Activated CD8-positive, alpha-beta T cell treated with anti-CD3 and anti-CD28 coated beads, Interleukin-2, amount 10 ng/mL, durations not matched to agents 7 days and 5 days (primary cell): Measurements from ENCODE around the gene PITPNM1. TPM values are rescaled to one million over a fixed set of nuclear protein-coding genes. Genes with fewer than 3 reads are reported as not detected.

ENCODE experiments used
- ATAC-seq: fragments of 150-1000 bp; cut with Tn5 transposase; one replicate; pipeline ENCODE4 v1.10.0; 2021; ENCODE audit warnings: moderate library complexity
- CTCF ChIA-PET: fragments of 350-600 bp; sonication (Branson Sonifier 250); formaldehyde crosslinking; loops from one replicate; lab custom pipeline; 2021; ENCODE audit warnings: antibody characterized with exemption; lab: Charles Lee
- POLR2A ChIA-PET: fragments of 350-600 bp; sonication (Branson Sonifier 250); formaldehyde crosslinking; loops from one replicate; lab custom pipeline; 2021; ENCODE audit warnings: antibody characterized with exemption; lab: Charles Lee
- DNase-seq: peaks from one replicate; pipeline ENCODE4 v3.0.0-alpha.2; 2020
- H3K27ac Mint-ChIP-seq: one replicate; pipeline ENCODE4 v1.8.0; 2021; ENCODE audit warnings: mild to moderate bottlenecking, mixed read lengths
- H3K27me3 Mint-ChIP-seq: one replicate; pipeline ENCODE4 v1.8.0; 2021; ENCODE audit warnings: low read depth, mixed read lengths
- H3K36me3 Mint-ChIP-seq: one replicate; pipeline ENCODE4 v1.8.0; 2021; ENCODE audit warnings: low read depth, mixed read lengths
- H3K4me1 Mint-ChIP-seq: one replicate; pipeline ENCODE4 v1.8.0; 2021; ENCODE audit warnings: low read depth, mixed read lengths
- H3K4me3 Mint-ChIP-seq: one replicate; pipeline ENCODE4 v1.8.0; 2021; ENCODE audit warnings: mild to moderate bottlenecking, mixed read lengths
- H3K9me3 Mint-ChIP-seq: one replicate; pipeline ENCODE4 v1.8.0; 2022; ENCODE audit warnings: mixed read lengths; ENCODE audit not compliant: insufficient read depth
- total RNA-seq, 2 experiments: library from RNA; stranded (reverse); gene quantifications; one replicate each; pipeline ENCODE4 v1.2.3, GENCODE V29; 2021

The PITPNM1 gene
- total RNA-seq, 2 experiments from 2014 or later: 110 to 117 TPM

DNA sequence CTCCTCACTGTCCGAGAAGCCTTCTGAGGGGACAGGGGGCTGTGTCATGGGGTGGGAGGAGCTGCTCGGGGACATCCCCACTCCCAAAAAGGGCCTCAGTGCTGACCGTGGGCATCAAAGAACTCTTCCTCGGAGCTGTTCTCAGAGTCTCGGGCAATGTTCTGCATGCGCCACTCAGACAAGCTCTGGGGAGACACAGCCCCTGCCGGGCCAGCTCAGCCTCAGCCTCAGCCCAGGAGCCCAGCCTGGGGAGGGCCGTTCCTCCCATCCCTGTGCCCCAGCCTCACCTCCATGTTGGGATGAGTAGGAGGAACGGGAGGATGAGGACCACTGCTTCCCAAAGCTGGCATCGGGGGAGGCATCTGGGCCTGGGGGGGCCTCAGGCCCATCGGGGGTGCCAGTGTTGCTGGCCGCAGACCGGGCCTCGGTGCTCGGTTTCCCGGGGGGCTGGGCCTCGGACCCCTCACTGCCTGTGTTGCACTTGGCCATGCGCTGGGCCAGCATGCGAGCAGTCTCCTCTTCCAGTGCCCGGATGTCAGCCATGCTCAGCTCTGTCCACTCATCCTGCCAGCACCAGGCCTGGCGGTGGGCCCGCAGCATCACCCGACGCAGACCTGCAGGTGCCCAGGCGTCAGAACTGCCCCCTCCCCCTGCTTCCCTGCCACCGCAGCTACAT is 5.2 kb downstream of the PITPNM1 start:
- POLR2A ChIA-PET: no interaction called here
- CTCF ChIA-PET: no interaction called here
- no peaks in the 10 kb centered on the region for H3K9me3 Mint-ChIP-seq
- H3K4me3 Mint-ChIP-seq: no peak overlapping the region
- H3K27me3 Mint-ChIP-seq: no peaks in the 10 kb centered on the region
- no peak for ATAC-seq
- no peak for DNase-seq
- H3K4me1 Mint-ChIP-seq: peaks cover 21% of the 10 kb centered on the region
- H3K27ac Mint-ChIP-seq: no peak overlapping the region
- H3K36me3 Mint-ChIP-seq: peaks cover 46% of the 10 kb centered on the region

DNA sequence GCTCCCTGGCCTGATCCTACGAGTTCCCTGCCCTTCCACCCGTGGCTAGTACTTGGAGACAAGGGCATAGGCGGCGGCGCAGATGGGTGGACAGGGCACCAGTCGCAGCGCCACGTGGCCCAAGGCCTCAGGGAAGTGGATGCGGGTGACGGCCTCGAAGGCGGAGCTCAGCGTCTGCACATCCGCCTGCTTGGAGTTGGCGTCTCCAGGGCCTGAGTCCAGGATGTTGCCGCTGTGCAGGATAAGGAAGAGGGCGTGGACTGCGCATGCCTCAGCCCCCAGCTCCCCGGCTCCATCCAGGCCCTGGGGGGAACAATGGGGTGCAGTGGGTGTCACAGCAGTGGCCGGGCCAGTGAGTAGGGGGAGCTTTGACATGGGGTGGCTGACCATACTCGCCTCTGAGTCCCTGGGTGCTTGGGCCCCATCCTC is 6.6 kb downstream of the PITPNM1 start:
- CTCF ChIA-PET: no interaction called here
- no peaks in the 10 kb centered on the region for H3K27me3 Mint-ChIP-seq
- ATAC-seq: no peak
- POLR2A ChIA-PET: interaction anchor here (1.1 kb wide), 1 partner anchor 61 kb away, joined by 4 read pairs; the partner anchor contains the start of gene PTPRCAP
- no peak overlapping the region for H3K27ac Mint-ChIP-seq
- no peak overlapping the region for H3K4me3 Mint-ChIP-seq
- H3K36me3 Mint-ChIP-seq: peaks cover 52% of the 10 kb centered on the region
- no peaks in the 10 kb centered on the region for H3K9me3 Mint-ChIP-seq
- no peak for DNase-seq
- H3K4me1 Mint-ChIP-seq: peaks cover 16% of the 10 kb centered on the region

DNA sequence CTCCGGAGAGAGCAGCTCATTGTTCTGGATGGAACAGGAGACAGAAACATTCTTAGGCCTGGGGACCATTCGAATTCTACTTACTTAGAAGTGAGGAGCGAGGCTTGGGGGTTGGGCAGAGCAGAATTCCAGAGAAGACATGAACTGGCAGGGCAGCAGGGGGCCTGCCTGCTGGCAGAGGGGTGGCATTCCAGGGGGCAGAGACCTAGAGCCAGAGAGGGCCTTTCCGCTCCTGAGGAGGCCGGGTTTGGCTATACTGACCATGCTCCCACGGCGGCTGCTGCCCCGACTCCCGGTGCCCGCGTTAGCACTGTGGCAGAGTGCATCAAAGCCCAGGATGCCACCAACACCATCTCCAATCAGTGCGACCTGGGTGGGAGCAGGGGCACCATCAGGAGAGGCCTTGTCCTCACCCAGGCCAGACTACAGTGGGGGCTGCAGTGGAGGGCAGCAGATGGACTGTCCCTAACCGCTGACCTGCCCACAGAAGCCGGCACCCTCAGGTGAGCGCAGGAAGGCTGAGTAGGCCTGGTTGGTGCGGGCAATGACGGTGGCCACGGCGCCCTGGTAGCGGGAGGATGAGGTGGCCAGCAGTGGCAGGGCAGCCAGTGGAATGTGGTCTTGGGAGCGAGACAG is 7.4 kb downstream of the PITPNM1 start:
- Mint-ChIP-seq H3K27me3 (no peaks in the 10 kb centered on the region), H3K4me1 (peaks cover 9% of the 10 kb centered on the region), H3K36me3 (peaks cover 51% of the 10 kb centered on the region), H3K27ac (no peak overlapping the region), H3K4me3 (no peak overlapping the region), H3K9me3 (no peaks in the 10 kb centered on the region)
- ChIA-PET CTCF (no interaction called here), POLR2A (interaction anchor here (1.1 kb wide), 1 partner anchor 60 kb away, joined by 4 read pairs; the partner anchor contains the start of gene PTPRCAP)
- ATAC-seq (no peak), DNase-seq (no peak)

GRCh38 chr11:67496113-67496512 is 9.1 kb downstream of the PITPNM1 start:
- Mint-ChIP-seq H3K27ac (no peak overlapping the region), H3K27me3 (no peaks in the 10 kb centered on the region), H3K4me3 (no peak overlapping the region), H3K36me3 (peaks cover 41% of the 10 kb centered on the region), H3K9me3 (no peaks in the 10 kb centered on the region), H3K4me1 (peaks cover 7% of the 10 kb centered on the region)
- POLR2A ChIA-PET: no interaction called here
- DNase-seq (no peak), ATAC-seq (no peak)
- CTCF ChIA-PET: no interaction called here

DNA sequence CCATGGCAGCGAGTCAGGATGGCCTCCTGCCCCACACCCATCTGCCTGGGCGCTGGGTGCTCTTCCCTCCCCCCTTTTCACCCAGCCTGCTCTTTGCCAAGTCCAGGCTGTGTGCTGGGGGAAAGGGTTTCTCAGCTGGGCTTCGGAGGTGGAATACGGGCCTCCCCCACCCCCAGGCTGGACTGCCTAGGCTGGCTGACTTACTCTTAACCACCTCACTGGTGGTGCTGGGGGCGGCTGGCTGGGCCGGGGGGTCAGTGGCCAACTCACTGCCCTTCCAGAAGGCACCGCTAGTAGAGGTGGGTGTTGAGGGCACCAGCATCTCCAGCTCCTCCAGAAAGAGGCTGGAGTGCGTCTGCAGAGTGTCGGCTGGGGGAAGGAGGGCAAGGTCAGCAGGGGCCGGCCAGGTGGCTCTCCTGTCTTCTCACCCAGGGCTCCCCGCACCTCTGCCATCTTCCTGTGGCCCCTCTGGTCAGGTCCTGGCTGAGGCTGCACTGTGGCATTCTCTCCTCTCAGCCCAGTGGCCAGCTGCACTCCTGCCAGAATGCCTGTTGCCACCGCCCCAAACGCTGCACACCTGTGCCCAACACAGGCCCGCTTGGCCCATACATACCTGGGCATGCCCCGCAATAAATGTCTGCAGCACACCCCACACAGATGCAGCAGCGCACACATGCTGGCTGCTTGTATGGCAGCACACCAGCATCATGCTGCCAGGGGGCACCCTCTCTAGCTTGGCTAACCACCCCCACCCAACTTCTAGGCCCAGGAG is 9.7 kb downstream of the PITPNM1 start:
- ChIA-PET POLR2A (no interaction called here), CTCF (no interaction called here)
- peaks cover 37% of the 10 kb centered on the region for H3K36me3 Mint-ChIP-seq
- no peak overlapping the region for H3K27ac Mint-ChIP-seq
- no peaks in the 10 kb centered on the region for H3K27me3 Mint-ChIP-seq
- ATAC-seq (no peak), DNase-seq (no peak)
- H3K9me3 Mint-ChIP-seq: no peaks in the 10 kb centered on the region
- no peak overlapping the region for H3K4me3 Mint-ChIP-seq
- H3K4me1 Mint-ChIP-seq: peaks cover under 1% of the 10 kb centered on the region

GRCh38 chr11:67494371-67495233 is 10.6 kb downstream of the PITPNM1 start:
- no peak for DNase-seq
- no peak for ATAC-seq
- CTCF ChIA-PET: no interaction called here
- no peak overlapping the region for H3K4me3 Mint-ChIP-seq
- peaks cover 3% of the 10 kb centered on the region for H3K4me1 Mint-ChIP-seq
- H3K27me3 Mint-ChIP-seq: no peaks in the 10 kb centered on the region
- no peaks in the 10 kb centered on the region for H3K9me3 Mint-ChIP-seq
- POLR2A ChIA-PET: no interaction called here
- H3K27ac Mint-ChIP-seq: no peak overlapping the region
- peaks cover 39% of the 10 kb centered on the region for H3K36me3 Mint-ChIP-seq

- H3K4me1 Mint-ChIP-seq: peaks cover 5% of the 10 kb centered on the region
- H3K27ac Mint-ChIP-seq: no peak overlapping the region
- POLR2A ChIA-PET: interaction anchor here (2.5 kb wide), 1 partner anchor 9 kb away, joined by 7 read pairs; no protein-coding TSS in a partner anchor
- ATAC-seq: no peak
- no peak overlapping the region for H3K4me3 Mint-ChIP-seq
- H3K36me3 Mint-ChIP-seq: peaks cover 39% of the 10 kb centered on the region
- no peaks in the 10 kb centered on the region for H3K27me3 Mint-ChIP-seq
- DNase-seq: no peak
- H3K9me3 Mint-ChIP-seq: no peaks in the 10 kb centered on the region
- CTCF ChIA-PET: no interaction called here
Observed at GRCh38 chr11:67493548-67494370, 11.4 kb downstream of the PITPNM1 start.

DNA sequence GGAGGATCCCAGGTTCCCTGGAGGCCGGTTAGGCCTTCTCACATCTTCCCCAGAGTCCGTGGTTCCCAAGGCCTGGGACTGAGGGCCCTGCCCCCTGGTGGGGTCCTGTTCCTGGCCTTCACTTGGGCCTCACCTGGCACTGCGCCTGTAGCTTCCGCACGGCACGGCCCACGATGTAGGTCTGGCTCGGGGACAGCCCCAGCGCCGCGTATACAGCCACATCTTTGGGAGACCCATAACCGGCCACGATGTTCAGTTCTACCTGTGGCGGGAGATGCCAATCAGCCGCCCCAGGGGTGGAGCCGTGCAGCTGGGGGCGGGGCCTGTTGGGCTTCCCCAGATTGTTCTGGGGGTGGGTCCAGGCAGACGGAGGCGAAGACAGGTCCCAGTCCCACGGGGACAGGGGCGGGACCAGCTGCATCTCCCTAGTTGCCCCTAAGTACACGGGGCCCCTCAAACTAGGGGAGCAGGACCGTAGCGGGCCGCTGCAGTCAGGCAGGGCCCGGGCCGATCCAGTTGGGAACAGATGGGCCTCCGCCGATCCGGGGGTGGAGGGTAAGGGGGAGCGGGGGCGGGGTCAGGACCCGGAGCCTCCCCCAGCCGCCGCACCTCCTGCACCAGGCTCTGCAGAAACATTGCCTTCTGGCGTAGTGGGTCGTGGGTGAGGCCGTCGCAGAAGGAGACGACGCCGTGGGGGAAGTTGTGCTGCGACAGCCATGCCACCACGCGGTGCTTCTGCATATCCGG is 12.2 kb downstream of the PITPNM1 start:
- Mint-ChIP-seq H3K4me1 (peaks cover 12% of the 10 kb centered on the region), H3K27ac (no peak overlapping the region), H3K27me3 (no peaks in the 10 kb centered on the region), H3K36me3 (peaks cover 42% of the 10 kb centered on the region), H3K9me3 (no peaks in the 10 kb centered on the region), H3K4me3 (no peak overlapping the region)
- CTCF ChIA-PET: no interaction called here
- ATAC-seq: peak; percentile 20
- POLR2A ChIA-PET: interaction anchor here (0.6 to 2.5 kb wide), 3 partner anchors 8 to 60 kb away, joined by 3 to 7 read pairs (median 3); partner anchors contain the start of gene AIP
- DNase-seq: no peak

DNA sequence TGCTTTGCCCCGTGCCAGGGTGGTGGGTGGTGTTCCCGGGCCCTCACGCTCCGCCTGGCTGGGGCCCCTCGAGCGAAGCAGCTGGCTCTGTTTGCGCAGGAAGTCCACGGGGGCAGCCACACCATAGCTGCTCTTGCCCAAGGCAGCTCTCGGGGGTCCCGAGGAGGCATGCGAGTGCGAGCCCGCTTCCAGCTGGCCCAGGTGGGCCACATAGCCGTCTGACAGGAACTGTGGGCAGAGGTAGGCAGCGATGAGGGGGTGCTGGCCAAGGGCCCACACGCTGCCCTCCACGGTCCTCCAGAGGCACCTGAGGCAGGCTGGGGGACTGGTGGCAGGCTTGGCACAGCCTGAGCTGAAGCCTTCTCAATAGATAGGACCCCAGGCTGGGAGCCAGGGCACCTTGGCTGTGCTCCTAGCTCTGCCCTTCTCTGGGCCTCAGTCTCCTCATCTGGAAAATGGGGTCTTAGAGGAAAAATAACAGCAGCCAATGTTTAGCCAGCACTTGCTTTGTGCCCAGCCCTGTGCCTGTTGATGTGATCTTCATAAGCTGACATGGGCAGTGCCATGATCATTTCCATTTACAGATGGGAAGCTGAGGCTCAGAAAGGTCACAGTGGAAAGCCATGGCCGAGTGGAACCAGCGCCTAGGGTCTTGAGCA is 13.0 kb downstream of the PITPNM1 start:
- ChIA-PET POLR2A (interaction anchor here (0.5 to 2.5 kb wide), 5 partner anchors 7 to 493 kb away, joined by 3 to 7 read pairs (median 3); partner anchors contain the start of gene AIP), CTCF (interaction anchor here (1.5 kb wide), 1 partner anchor 9 kb away, joined by 4 read pairs; no protein-coding TSS in a partner anchor)
- Mint-ChIP-seq H3K4me1 (peaks cover 20% of the 10 kb centered on the region), H3K36me3 (peaks cover 48% of the 10 kb centered on the region), H3K27me3 (no peaks in the 10 kb centered on the region), H3K27ac (no peak overlapping the region), H3K4me3 (no peak overlapping the region), H3K9me3 (no peaks in the 10 kb centered on the region)
- DNase-seq: no peak
- no peak for ATAC-seq
